SK-N-SH treated with all-trans-retinoic acid at 6 μM for 48 hours (cell line): ENCODE measurements around the gene MCF2.

ENCODE experiments used
- ATAC-seq: fragments of 200-7000 bp; cut with Tn5 transposase; 3 replicates; pipeline ENCODE4 v1.9.1; 2020; ENCODE audit warnings: mild to moderate bottlenecking, moderate library complexity
- ARNTL ChIP-seq: fragments of 450-650 bp; formaldehyde crosslinking; IDR thresholded peaks from 2 replicates; pipeline ENCODE4 v1.5.0; 2020; ENCODE audit warnings: low read depth, mild to moderate bottlenecking, moderate library complexity, borderline replicate concordance
- CREB5 ChIP-seq: fragments of 250-450 bp; sonication (Bioruptor Pico); IDR thresholded peaks from 2 replicates; pipeline ENCODE4 v1.5.1; 2020; ENCODE audit warnings: low read depth, mild to moderate bottlenecking, moderate library complexity
- CSDC2 ChIP-seq: fragments of 250-450 bp; sonication (Bioruptor Pico); IDR thresholded peaks from 2 replicates; pipeline ENCODE4 v1.5.0; 2020; ENCODE audit warnings: mild to moderate bottlenecking, moderate library complexity
- CSRNP3 ChIP-seq: fragments of 250-450 bp; sonication (Bioruptor Pico); IDR thresholded peaks from 2 replicates; pipeline ENCODE4 v1.5.1; 2021; ENCODE audit warnings: mild to moderate bottlenecking, moderate library complexity
- ESRRG ChIP-seq: fragments of 250-450 bp; sonication (Bioruptor Pico); IDR thresholded peaks from 2 replicates; pipeline ENCODE4 v1.6.1; 2021; ENCODE audit warnings: mild to moderate bottlenecking
- GLIS3 ChIP-seq: fragments of 250-450 bp; sonication (Bioruptor Pico); IDR thresholded peaks from 2 replicates; pipeline ENCODE4 v1.5.0; 2020; ENCODE audit warnings: mild to moderate bottlenecking, moderate library complexity
- ISL1 ChIP-seq: fragments of 250-450 bp; sonication (Bioruptor Pico); IDR thresholded peaks from 2 replicates; pipeline ENCODE4 v2.1.2; 2022; ENCODE audit warnings: mild to moderate bottlenecking, moderate library complexity
- OSR1 ChIP-seq: fragments of 250-450 bp; sonication (Bioruptor Pico); IDR thresholded peaks from 2 replicates; pipeline ENCODE4 v1.8.0; 2022; ENCODE audit warnings: moderate library complexity, mild to moderate bottlenecking, inconsistent platforms
- POU6F1 ChIP-seq: fragments of 250-450 bp; sonication (Bioruptor Pico); IDR thresholded peaks from 2 replicates; pipeline ENCODE4 v1.8.0; 2021; ENCODE audit warnings: low read depth, mild to moderate bottlenecking, moderate library complexity, borderline replicate concordance
- PPARA ChIP-seq: fragments of 250-450 bp; sonication (Bioruptor Pico); IDR thresholded peaks from 2 replicates; pipeline ENCODE4 v1.5.0; 2020; ENCODE audit warnings: mild to moderate bottlenecking, borderline replicate concordance
- RARB ChIP-seq: fragments of 250-450 bp; sonication (Bioruptor Pico); IDR thresholded peaks from 2 replicates; pipeline ENCODE4 v1.8.0; 2021; ENCODE audit warnings: mild to moderate bottlenecking, moderate library complexity
- SNAI2 ChIP-seq: fragments of 250-450 bp; sonication (Bioruptor Pico); IDR thresholded peaks from 2 replicates; pipeline ENCODE4 v1.5.0; 2020; ENCODE audit warnings: mild to moderate bottlenecking, moderate library complexity
- TCF4 ChIP-seq: fragments of 250-450 bp; sonication (Bioruptor Pico); IDR thresholded peaks from 2 replicates; pipeline ENCODE4 v1.8.0; 2021; ENCODE audit warnings: mild to moderate bottlenecking, moderate library complexity, borderline replicate concordance
- TOX ChIP-seq: fragments of 250-450 bp; sonication (Bioruptor Pico); IDR thresholded peaks from 2 replicates; pipeline ENCODE4 v1.8.0; 2021; ENCODE audit warnings: mild to moderate bottlenecking, moderate library complexity, borderline replicate concordance
- ZC3H10 ChIP-seq: fragments of 250-450 bp; sonication (Bioruptor Pico); IDR thresholded peaks from 2 replicates; pipeline ENCODE4 v1.5.1; 2021; ENCODE audit warnings: mild to moderate bottlenecking, moderate library complexity
- ZFP3 ChIP-seq: fragments of 250-450 bp; sonication (Bioruptor Pico); IDR thresholded peaks from 2 replicates; pipeline ENCODE4 v1.5.0; 2020; ENCODE audit warnings: mild to moderate bottlenecking, moderate library complexity
- ZFP30 ChIP-seq: fragments of 450-650 bp; formaldehyde crosslinking; IDR thresholded peaks from 2 replicates; pipeline ENCODE4 v1.5.0; 2022; ENCODE audit warnings: mild to moderate bottlenecking, moderate library complexity
- ZNF565 ChIP-seq: fragments of 450-650 bp; formaldehyde crosslinking; conservative IDR thresholded peaks from 2 replicates; pipeline ENCODE4 v1.5.0; 2020; ENCODE audit warnings: low read depth, mild to moderate bottlenecking, moderate library complexity
- ZNF70 ChIP-seq: fragments of 450-650 bp; formaldehyde crosslinking; IDR thresholded peaks from 2 replicates; pipeline ENCODE4 v1.5.0; 2020; ENCODE audit warnings: mild to moderate bottlenecking, moderate library complexity
- ZNF8 ChIP-seq: fragments of 450-650 bp; formaldehyde crosslinking; IDR thresholded peaks from 2 replicates; pipeline ENCODE4 v1.5.0; 2020; ENCODE audit warnings: mild to moderate bottlenecking, moderate library complexity
- TF ChIP-seq, protein P1 (sequence below): fragments of 250-450 bp; sonication (Bioruptor Pico); IDR thresholded peaks from 2 replicates; pipeline ENCODE4 v1.8.0; 2020; ENCODE audit warnings: mild to moderate bottlenecking, moderate library complexity, borderline replicate concordance
- TF ChIP-seq, protein P2 (sequence below): fragments of 250-450 bp; sonication (Bioruptor Pico); IDR thresholded peaks from 2 replicates; pipeline ENCODE4 v1.5.0; 2020; ENCODE audit warnings: mild to moderate bottlenecking, moderate library complexity

Gene MCF2

DNA sequence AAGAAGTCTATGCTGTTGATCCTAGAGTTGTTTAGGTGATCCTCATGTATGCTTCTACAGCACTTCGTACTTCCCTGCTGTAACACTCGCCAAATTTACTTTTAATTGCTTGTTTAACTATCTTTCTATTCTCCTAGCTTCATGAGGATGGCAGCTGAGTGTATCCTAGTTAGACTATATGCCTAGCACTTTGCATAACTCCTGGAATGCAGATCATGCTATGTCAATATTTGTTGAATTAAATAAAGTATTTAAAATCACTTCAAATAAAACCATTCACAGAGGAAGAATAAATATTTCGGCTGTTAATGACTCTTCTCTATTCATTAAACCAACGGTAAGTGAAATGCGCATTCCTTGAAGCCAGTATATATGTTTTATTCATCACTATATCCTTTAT is 122.4 kb downstream of the MCF2 start:
- no peak for ATAC-seq
- TF ChIP-seq CREB5 (CRISPR knock-in tag): no peak
- TF ChIP-seq, protein P1, sequence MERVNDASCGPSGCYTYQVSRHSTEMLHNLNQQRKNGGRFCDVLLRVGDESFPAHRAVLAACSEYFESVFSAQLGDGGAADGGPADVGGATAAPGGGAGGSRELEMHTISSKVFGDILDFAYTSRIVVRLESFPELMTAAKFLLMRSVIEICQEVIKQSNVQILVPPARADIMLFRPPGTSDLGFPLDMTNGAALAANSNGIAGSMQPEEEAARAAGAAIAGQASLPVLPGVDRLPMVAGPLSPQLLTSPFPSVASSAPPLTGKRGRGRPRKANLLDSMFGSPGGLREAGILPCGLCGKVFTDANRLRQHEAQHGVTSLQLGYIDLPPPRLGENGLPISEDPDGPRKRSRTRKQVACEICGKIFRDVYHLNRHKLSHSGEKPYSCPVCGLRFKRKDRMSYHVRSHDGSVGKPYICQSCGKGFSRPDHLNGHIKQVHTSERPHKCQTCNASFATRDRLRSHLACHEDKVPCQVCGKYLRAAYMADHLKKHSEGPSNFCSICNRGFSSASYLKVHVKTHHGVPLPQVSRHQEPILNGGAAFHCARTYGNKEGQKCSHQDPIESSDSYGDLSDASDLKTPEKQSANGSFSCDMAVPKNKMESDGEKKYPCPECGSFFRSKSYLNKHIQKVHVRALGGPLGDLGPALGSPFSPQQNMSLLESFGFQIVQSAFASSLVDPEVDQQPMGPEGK (CRISPR knock-in tag): no peak
- TF ChIP-seq ISL1 (CRISPR knock-in tag): no peak
- no peak for TF ChIP-seq ZNF8
- TF ChIP-seq TCF4 (CRISPR knock-in tag): no peak

- no peak for ATAC-seq
- no peak for TF ChIP-seq ZC3H10
- TF ChIP-seq ZFP30 (CRISPR knock-in tag): no peak
- no peak for TF ChIP-seq ZFP3
- no peak for TF ChIP-seq GLIS3 (CRISPR knock-in tag)
- TF ChIP-seq, protein P1 (CRISPR knock-in tag): no peak
- TF ChIP-seq, protein P2, sequence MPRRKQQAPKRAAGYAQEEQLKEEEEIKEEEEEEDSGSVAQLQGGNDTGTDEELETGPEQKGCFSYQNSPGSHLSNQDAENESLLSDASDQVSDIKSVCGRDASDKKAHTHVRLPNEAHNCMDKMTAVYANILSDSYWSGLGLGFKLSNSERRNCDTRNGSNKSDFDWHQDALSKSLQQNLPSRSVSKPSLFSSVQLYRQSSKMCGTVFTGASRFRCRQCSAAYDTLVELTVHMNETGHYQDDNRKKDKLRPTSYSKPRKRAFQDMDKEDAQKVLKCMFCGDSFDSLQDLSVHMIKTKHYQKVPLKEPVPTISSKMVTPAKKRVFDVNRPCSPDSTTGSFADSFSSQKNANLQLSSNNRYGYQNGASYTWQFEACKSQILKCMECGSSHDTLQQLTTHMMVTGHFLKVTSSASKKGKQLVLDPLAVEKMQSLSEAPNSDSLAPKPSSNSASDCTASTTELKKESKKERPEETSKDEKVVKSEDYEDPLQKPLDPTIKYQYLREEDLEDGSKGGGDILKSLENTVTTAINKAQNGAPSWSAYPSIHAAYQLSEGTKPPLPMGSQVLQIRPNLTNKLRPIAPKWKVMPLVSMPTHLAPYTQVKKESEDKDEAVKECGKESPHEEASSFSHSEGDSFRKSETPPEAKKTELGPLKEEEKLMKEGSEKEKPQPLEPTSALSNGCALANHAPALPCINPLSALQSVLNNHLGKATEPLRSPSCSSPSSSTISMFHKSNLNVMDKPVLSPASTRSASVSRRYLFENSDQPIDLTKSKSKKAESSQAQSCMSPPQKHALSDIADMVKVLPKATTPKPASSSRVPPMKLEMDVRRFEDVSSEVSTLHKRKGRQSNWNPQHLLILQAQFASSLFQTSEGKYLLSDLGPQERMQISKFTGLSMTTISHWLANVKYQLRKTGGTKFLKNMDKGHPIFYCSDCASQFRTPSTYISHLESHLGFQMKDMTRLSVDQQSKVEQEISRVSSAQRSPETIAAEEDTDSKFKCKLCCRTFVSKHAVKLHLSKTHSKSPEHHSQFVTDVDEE: no peak
- TF ChIP-seq TOX (CRISPR knock-in tag): no peak
- TF ChIP-seq SNAI2 (CRISPR knock-in tag): no peak
- no peak for TF ChIP-seq ZNF8
- no peak for TF ChIP-seq OSR1 (CRISPR knock-in tag)
- TF ChIP-seq ARNTL (CRISPR knock-in tag): no peak
- no peak for TF ChIP-seq PPARA
- no peak for TF ChIP-seq ZNF565 (CRISPR knock-in tag)
- TF ChIP-seq CSDC2: no peak
- no peak for TF ChIP-seq ESRRG (CRISPR knock-in tag)
- no peak for TF ChIP-seq CREB5 (CRISPR knock-in tag)
- no peak for TF ChIP-seq ISL1 (CRISPR knock-in tag)
- no peak for TF ChIP-seq CSRNP3 (CRISPR knock-in tag)
- no peak for TF ChIP-seq ZNF70 (CRISPR knock-in tag)
- TF ChIP-seq RARB (CRISPR knock-in tag): no peak
Measured at GRCh38 chrX:139581068-139581467, 126.9 kb downstream of the MCF2 start.

GRCh38 chrX:139566981-139567380 is 141.0 kb downstream of the MCF2 start:
- no peak for ATAC-seq
- TF ChIP-seq ARNTL (CRISPR knock-in tag): no peak
- TF ChIP-seq ZNF8: no peak
- TF ChIP-seq ZNF70 (CRISPR knock-in tag): no peak
- TF ChIP-seq ISL1 (CRISPR knock-in tag): no peak
- TF ChIP-seq PPARA: no peak
- TF ChIP-seq POU6F1: no peak
- TF ChIP-seq ZC3H10: no peak
- TF ChIP-seq, protein P2: no peak
- no peak for TF ChIP-seq SNAI2 (CRISPR knock-in tag)
